ENCODE measurements around the gene VLDLR.

DNA sequence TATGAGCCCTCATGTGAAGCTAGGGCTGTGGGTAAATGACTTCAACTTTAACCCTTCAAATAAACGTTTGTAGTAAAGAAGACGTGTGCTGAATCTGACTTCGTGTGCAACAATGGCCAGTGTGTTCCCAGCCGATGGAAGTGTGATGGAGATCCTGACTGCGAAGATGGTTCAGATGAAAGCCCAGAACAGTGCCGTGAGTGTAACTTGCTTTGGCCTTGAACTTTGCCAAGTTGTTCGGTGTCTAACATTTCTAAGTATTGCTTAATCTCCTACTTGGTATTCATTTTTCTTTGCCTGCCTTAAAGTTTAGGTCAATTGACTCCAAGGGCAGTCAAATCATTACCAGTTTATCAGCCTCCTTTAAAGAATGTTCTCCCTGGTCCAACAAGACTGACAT is 18.2 kb downstream of the VLDLR start:
- TF ChIP-seq ZNF565 (CRISPR knock-in tag; conservative IDR thresholded peaks at IDR 0.05; ENCODE audit: low read depth) = no peak
- no peak for TF ChIP-seq PPARA (CRISPR knock-in tag; IDR thresholded peaks at IDR 0.05; ENCODE audit: borderline replicate concordance)

Data from SK-N-SH treated with all-trans-retinoic acid at 6 μM for 48 hours (cell line).